OCI-LY1 (cell line): Measurements from ENCODE around the gene SERPINA1.

Experiments used
- H2AFZ ChIP-seq: fragments of 200-600 bp; sonication (generic), shearing (Covaris generic); 2 replicates; pipeline ENCODE4 v1.6.0; 2014; ENCODE audit warnings: antibody characterized with exemption, mild to moderate bottlenecking, low read length
- H3F3A ChIP-seq: fragments of 200-600 bp; sonication (generic), shearing (Covaris generic); 2 replicates; pipeline ENCODE4 v1.6.0; 2014; ENCODE audit warnings: mild to moderate bottlenecking, antibody characterized with exemption, low read length, moderate library complexity; ENCODE audit not compliant: insufficient read depth
- H3K27ac ChIP-seq: fragments of 200-600 bp; sonication (generic); 2 replicates; pipeline ENCODE4 v1.5.1; 2014; ENCODE audit warnings: low read length, mixed run types, mild to moderate bottlenecking, low read depth; ENCODE audit not compliant: poor library complexity, severe bottlenecking
- H3K27me3 ChIP-seq: fragments of 200-600 bp; sonication (generic); 2 replicates; pipeline ENCODE4 v1.6.0; 2014; ENCODE audit warnings: antibody characterized with exemption, mild to moderate bottlenecking, low read length, moderate library complexity; ENCODE audit not compliant: insufficient read depth
- H3K36me3 ChIP-seq: fragments of 200-600 bp; sonication (generic); 2 replicates; pipeline ENCODE4 v1.6.1; 2014; ENCODE audit warnings: mild to moderate bottlenecking, antibody characterized with exemption, low read length, moderate library complexity, mixed read lengths; ENCODE audit not compliant: insufficient read depth
- H3K4me1 ChIP-seq: fragments of 200-600 bp; sonication (generic); 2 replicates; pipeline ENCODE4 v1.5.1; 2014; ENCODE audit warnings: mild to moderate bottlenecking, low read length, moderate library complexity; ENCODE audit not compliant: insufficient read depth, severe bottlenecking
- H3K4me2 ChIP-seq: fragments of 200-600 bp; sonication (generic), shearing (Covaris generic); 2 replicates; pipeline ENCODE4 v1.6.1; 2014; ENCODE audit warnings: low read length
- H3K4me3 ChIP-seq: fragments of 200-600 bp; sonication (generic); 2 replicates; pipeline ENCODE4 v1.5.1; 2014; ENCODE audit warnings: low read length, low read depth, mild to moderate bottlenecking, mixed read lengths; ENCODE audit not compliant: poor library complexity, severe bottlenecking
- H3K79me2 ChIP-seq: fragments of 200-600 bp; shearing (Covaris generic); 2 replicates; pipeline ENCODE4 v1.6.1; 2016; ENCODE audit warnings: mixed run types, low read length, mixed read lengths; ENCODE audit not compliant: insufficient read depth
- H3K9ac ChIP-seq: fragments of 200-600 bp; sonication (generic), shearing (Covaris generic); 2 replicates; pipeline ENCODE4 v1.6.1; 2014; ENCODE audit warnings: mild to moderate bottlenecking, low read length, mixed read lengths
- H3K9me2 ChIP-seq: fragments of 200-600 bp; sonication (generic), shearing (Covaris generic); 2 replicates; pipeline ENCODE4 v1.6.1; 2014; ENCODE audit warnings: low read depth, mild to moderate bottlenecking, low read length, mixed read lengths
- H3K9me3 ChIP-seq: fragments of 200-600 bp; shearing (Covaris generic); 2 replicates; pipeline ENCODE4 v1.6.1; 2014; ENCODE audit warnings: low read length, mixed read lengths
- H4K20me1 ChIP-seq: fragments of 200-600 bp; sonication (generic), shearing (Covaris generic); 2 replicates; pipeline ENCODE4 v1.6.0; 2016; ENCODE audit warnings: mild to moderate bottlenecking, low read length; ENCODE audit not compliant: insufficient read depth
- CTCF ChIP-seq: fragments of 200-600 bp; sonication (generic), shearing (Covaris generic); IDR thresholded peaks from 2 replicates; pipeline ENCODE4 v1.5.1; 2017; ENCODE audit warnings: mild to moderate bottlenecking, antibody characterized with exemption, low read length, moderate library complexity, mixed read lengths
- EZH2 ChIP-seq: fragments of 200-600 bp; sonication (generic), shearing (Covaris generic); IDR thresholded peaks from 2 replicates; pipeline ENCODE4 v1.8.0; 2017; ENCODE audit warnings: borderline replicate concordance, mixed run types, mild to moderate bottlenecking, antibody characterized with exemption, low read length, moderate library complexity, mixed read lengths

SERPINA1 gene

GRCh38 chr14:94389731-94390371 lies 1.4 kb upstream of the SERPINA1 start:
- Histone ChIP-seq H3K9me3 (no peaks in the 10 kb centered on the region), H3K4me3 (no peak overlapping the region), H3K27ac (no peak overlapping the region), H3K4me2 (no peak overlapping the region), H3K4me1 (peaks cover 3% of the 10 kb centered on the region), H4K20me1 (no peaks in the 10 kb centered on the region), H3K9me2 (no peaks in the 10 kb centered on the region), H3K36me3 (no peaks in the 10 kb centered on the region), H3K9ac (no peak overlapping the region), H3K27me3 (peaks cover 7% of the 10 kb centered on the region; the same call in 1 of the 2 replicates), H2AFZ (no peak overlapping the region), H3K79me2 (no peaks in the 10 kb centered on the region), H3F3A (no peaks in the 10 kb centered on the region)
- TF ChIP-seq EZH2 (no peak), CTCF (no peak)

- Histone ChIP-seq H3K79me2 (no peaks in the 10 kb centered on the region), H3K4me2 (no peak overlapping the region), H3K36me3 (no peaks in the 10 kb centered on the region), H3K4me1 (peaks cover 3% of the 10 kb centered on the region), H3K9me3 (no peaks in the 10 kb centered on the region), H3K9me2 (no peaks in the 10 kb centered on the region), H3K27me3 (peaks cover 7% of the 10 kb centered on the region; the same call in 1 of the 2 replicates), H3K4me3 (no peak overlapping the region), H3F3A (no peaks in the 10 kb centered on the region), H3K27ac (no peak overlapping the region), H4K20me1 (no peaks in the 10 kb centered on the region), H2AFZ (no peak overlapping the region), H3K9ac (no peak overlapping the region)
- TF ChIP-seq EZH2 (no peak), CTCF (no peak)
These were observed 685 bp upstream of the SERPINA1 start for GRCh38 chr14:94389104-94389469.

- H3K9me3 ChIP-seq: no peaks in the 10 kb centered on the region
- H3K9me2 ChIP-seq: no peaks in the 10 kb centered on the region
- H3K79me2 ChIP-seq: no peaks in the 10 kb centered on the region
- H3K36me3 ChIP-seq: no peaks in the 10 kb centered on the region
- no peak overlapping the region for H3K27ac ChIP-seq
- no peaks in the 10 kb centered on the region for H3F3A ChIP-seq
- H3K4me1 ChIP-seq: peaks cover 3% of the 10 kb centered on the region
- H3K27me3 ChIP-seq: no peaks in the 10 kb centered on the region
- H2AFZ ChIP-seq: no peak overlapping the region
- no peak overlapping the region for H3K4me2 ChIP-seq
- H4K20me1 ChIP-seq: no peaks in the 10 kb centered on the region
- no peak overlapping the region for H3K4me3 ChIP-seq
- no peak for TF ChIP-seq CTCF
- no peak for TF ChIP-seq EZH2
- no peak overlapping the region for H3K9ac ChIP-seq
These were observed 397 bp downstream of the SERPINA1 start for GRCh38 chr14:94388027-94388383.
